Lung (tissue), 12 donors: Measurements from ENCODE around the gene CCR9. TPM values are rescaled to one million over a fixed set of nuclear protein-coding genes. Genes with fewer than 3 reads are reported as not detected.
"Not testable (repeated sequence)": the region's sequence is repeated elsewhere in the genome, so short reads cannot be mapped to it uniquely, and the experiment has no call there.

Experiments
- ATAC-seq: fragments of 200-7000 bp; cut with Tn5 transposase; one replicate; pipeline ENCODE4 v1.9.1; 2020; ENCODE audit warnings: moderate number of reproducible peaks; ENCODE audit not compliant: insufficient read depth, low FRiP score
- DNase-seq, 3 donors: peaks; one replicate each; pipeline ENCODE4 v3.0.0-alpha.2; 2013 to 2017
- H3K27ac ChIP-seq, 2 donors: one replicate each; pipeline ENCODE4 v1.5.1; 2013; ENCODE audit warnings: mild to moderate bottlenecking in 2 of 2, moderate library complexity in 2 of 2, control low read depth in 1 of 2, inconsistent platforms in 1 of 2, low read depth in 1 of 2, low read length in 1 of 2
- H3K27me3 ChIP-seq, 3 donors: one replicate each; pipeline ENCODE4 v1.5.1; 2013; ENCODE audit warnings: low read length in 2 of 3; ENCODE audit not compliant: control insufficient read depth in 3 of 3, insufficient read depth in 3 of 3
- H3K36me3 ChIP-seq, 4 donors: one replicate each; pipeline ENCODE4 v1.5.1; 2013; ENCODE audit warnings: low read length in 4 of 4, mild to moderate bottlenecking in 1 of 4, moderate library complexity in 1 of 4; ENCODE audit not compliant: control insufficient read depth in 4 of 4, insufficient read depth in 4 of 4
- H3K4me1 ChIP-seq, 5 donors: one replicate each; pipeline ENCODE4 v1.5.1; 2013; ENCODE audit warnings: low read length in 5 of 5, mild to moderate bottlenecking in 2 of 5, moderate library complexity in 1 of 5; ENCODE audit not compliant: control insufficient read depth in 5 of 5, insufficient read depth in 5 of 5
- H3K4me3 ChIP-seq: one replicate; pipeline ENCODE4 v1.5.1; 2013; ENCODE audit warnings: mild to moderate bottlenecking, control low read depth, moderate library complexity
- H3K9ac ChIP-seq, 2 donors: one replicate each; pipeline ENCODE4 v1.5.1; 2013; ENCODE audit warnings: low read length in 2 of 2, control low read depth in 1 of 2; ENCODE audit not compliant: insufficient read depth in 1 of 2
- H3K9me3 ChIP-seq, 4 donors: one replicate each; pipeline ENCODE4 v1.5.1; 2013; ENCODE audit warnings: low read length in 3 of 4, mild to moderate bottlenecking in 1 of 4, moderate library complexity in 1 of 4; ENCODE audit not compliant: control insufficient read depth in 4 of 4, insufficient read depth in 3 of 4
- CTCF ChIP-seq: IDR thresholded peaks from 2 replicates; pipeline ENCODE4 v1.5.1; 2012; ENCODE audit warnings: mild to moderate bottlenecking; ENCODE audit errors: control extremely low read depth, extremely low read depth
- WGBS, 2 donors: extraction: QIAGEN DNeasy Blood & Tissue Kit; methylation state at CpG; one replicate each; pipeline ENCODE4 v1.1.7; 2013; 5-methylcytosine and 5-hydroxymethylcytosine counted together
- polyA plus RNA-seq, 2 donors: library from polyadenylated mRNA; stranded (reverse); fragments of 200-250 nt; gene quantifications; one replicate each; pipeline ENCODE4 v1.2.1, GENCODE V29; 2013
- total RNA-seq, 2 donors: library from RNA; depleted of rRNA in 1 of 2; stranded (reverse); fragments of >200 nt in 1 of 2; gene quantifications; one replicate each; pipeline ENCODE4 v1.2.1, GENCODE V29; 2014 to 2021
- donor health status: control.
- donor health status: control.
- donor health status: Bipolar disorder and iron deficiency.
- donor health status: healthy.
- donor health status: DM: yes; HTN: yes; CAD: no.

Gene CCR9
- total and polyA plus RNA-seq, 4 donors: 0.09 to 0.46 TPM; not detected in 2

- 54 to 95% methylated on average over 1 of the region's 1 CpG for WGBS, 2 donors
- H3K27me3 ChIP-seq: peaks cover 0 to 38% (median 9%) of the 10 kb centered on the region in 3 donors
Measured at GRCh38 chr3:45848392-45848791, 38.0 kb upstream of the CCR9 start.

GRCh38 chr3:45852828-45853227, 33.5 kb upstream of the CCR9 start:
- Histone ChIP-seq H3K36me3 (no peaks in the 10 kb centered on the region), H3K4me3 (no peak overlapping the region), H3K9me3 (peaks cover 0 to 3% (median 0%) of the 10 kb centered on the region in 4 donors), H3K27me3 (peaks cover 0 to 20% (median 4%) of the 10 kb centered on the region in 3 donors), H3K27ac (no peak overlapping the region), H3K9ac (no peak overlapping the region), H3K4me1 (peaks cover 0 to 3% (median 0%) of the 10 kb centered on the region in 5 donors)
- 75 to 87% methylated on average over 2 of the region's 2 CpGs for WGBS, 2 donors
- TF ChIP-seq CTCF: no peak
- DNase-seq (no peak), ATAC-seq (no peak)

More at GRCh38 chr3:45848392-45848791, 38.0 kb upstream of the CCR9 start:
- ATAC-seq (no peak), DNase-seq (no peak)
- H3K36me3 ChIP-seq: no peaks in the 10 kb centered on the region
- peaks cover 0 to 3% (median 0%) of the 10 kb centered on the region in 5 donors for H3K4me1 ChIP-seq
- no peak overlapping the region for H3K4me3 ChIP-seq
- H3K9ac ChIP-seq: no peak overlapping the region
- H3K27ac ChIP-seq: no peak overlapping the region
- no peak for TF ChIP-seq CTCF
- no peaks in the 10 kb centered on the region for H3K9me3 ChIP-seq

- not testable (repeated sequence) for H3K4me3 ChIP-seq, H3K9ac ChIP-seq, H3K9me3 ChIP-seq, DNase-seq, ATAC-seq, H3K27me3 ChIP-seq, H3K4me1 ChIP-seq, H3K27ac ChIP-seq, H3K36me3 ChIP-seq
- 88 to 90% methylated on average over 1 of the region's 1 CpG for WGBS, 2 donors
Measured at GRCh38 chr3:45856323-45856722, 30.0 kb upstream of the CCR9 start.

- not testable (repeated sequence) for H3K9me3 ChIP-seq, H3K4me3 ChIP-seq, H3K36me3 ChIP-seq, H3K27me3 ChIP-seq, H3K4me1 ChIP-seq, ATAC-seq, DNase-seq, H3K9ac ChIP-seq, H3K27ac ChIP-seq
- 84 to 88% methylated on average over 2 of the region's 2 CpGs for WGBS, 2 donors
Measured at GRCh38 chr3:45857024-45857423, 29.3 kb upstream of the CCR9 start.
